Fibroblast of gingiva (primary cell): ENCODE data around the gene TMEM108.
A peak's percentile ranks its signal among the peaks of the same experiment; 100 is the strongest.

ENCODE experiments used
- DNase-seq: peaks from one replicate; pipeline ENCODE4 v3.0.0-alpha.2; 2011; ENCODE audit warnings: low read depth

TMEM108 gene

GRCh38 chr3:133419151-133419909, 381.1 kb downstream of the TMEM108 start:
- no peak for DNase-seq

DNA sequence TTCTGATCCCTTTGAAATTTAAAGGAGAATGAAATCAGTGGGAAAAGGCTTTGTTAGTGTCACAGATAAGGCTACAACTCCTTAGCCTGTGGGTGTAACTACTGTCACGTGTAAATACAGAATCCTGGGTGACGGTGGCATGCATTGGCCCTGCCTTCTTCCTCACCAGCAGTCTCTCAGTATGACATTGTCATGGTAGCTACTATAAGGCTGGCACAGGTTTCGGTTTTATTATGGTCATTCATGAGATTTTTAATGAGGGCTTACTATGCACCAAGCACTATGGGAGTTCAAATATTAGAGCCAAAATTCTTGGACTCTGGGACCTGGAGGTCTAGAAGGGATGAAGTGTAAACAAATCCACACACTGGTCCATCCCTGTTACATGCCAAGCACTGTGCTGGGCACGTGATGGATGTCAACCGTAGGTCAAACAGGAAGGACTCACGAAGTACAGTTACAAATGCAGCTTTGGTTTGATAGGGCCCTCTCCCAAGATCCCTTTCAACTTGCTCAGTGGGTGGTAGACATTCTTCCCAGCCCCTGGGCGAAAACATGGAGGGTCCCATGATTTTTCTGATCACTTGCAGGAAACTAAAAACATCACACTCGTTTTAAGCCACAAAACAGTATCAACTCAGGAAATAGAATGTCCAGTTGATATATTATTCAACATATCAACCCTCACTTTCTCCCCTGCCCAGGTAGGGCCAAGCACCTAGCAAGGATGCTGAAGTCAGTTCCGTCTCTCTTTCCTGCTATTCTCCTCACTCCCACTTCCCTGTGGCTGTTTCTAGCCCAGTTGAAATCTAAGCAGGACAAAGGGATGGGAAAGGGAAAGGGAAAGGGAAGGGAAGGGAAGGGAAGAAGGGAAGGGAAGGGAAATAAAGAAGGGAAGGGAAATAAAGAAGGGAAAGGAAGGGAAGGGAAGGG, 387.0 kb downstream of the TMEM108 start:
- no peak for DNase-seq

GRCh38 chr3:133425898-133426297, 387.7 kb downstream of the TMEM108 start:
- DNase-seq, result no peak

- no peak for DNase-seq
These were observed 388.5 kb downstream of the TMEM108 start for GRCh38 chr3:133426721-133427120.

DNA sequence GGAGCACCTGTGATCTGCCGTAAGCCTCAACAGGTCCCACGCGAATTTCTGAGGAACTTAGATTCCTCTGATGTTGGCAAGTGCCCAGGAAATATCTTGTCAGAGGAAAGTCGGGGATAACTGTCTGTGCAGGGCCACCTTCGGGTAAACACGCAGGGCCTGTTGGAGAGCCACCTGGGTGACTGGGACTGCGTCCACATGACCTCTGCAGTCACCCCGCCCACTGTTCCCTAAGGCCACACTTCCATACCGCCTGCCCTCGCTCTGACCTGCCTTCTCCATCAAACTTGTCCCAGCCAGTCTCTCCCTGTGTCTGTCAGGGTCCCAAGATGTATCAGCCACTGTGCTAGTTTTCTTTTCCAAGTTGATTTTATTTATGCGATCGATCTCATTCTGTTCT, 390.4 kb downstream of the TMEM108 start:
- DNase-seq, result no peak

GRCh38 chr3:133429063-133429462, 390.9 kb downstream of the TMEM108 start:
- no peak for DNase-seq

- DNase-seq, result no peak
These were observed 401.4 kb downstream of the TMEM108 start for GRCh38 chr3:133439563-133439962.

DNA sequence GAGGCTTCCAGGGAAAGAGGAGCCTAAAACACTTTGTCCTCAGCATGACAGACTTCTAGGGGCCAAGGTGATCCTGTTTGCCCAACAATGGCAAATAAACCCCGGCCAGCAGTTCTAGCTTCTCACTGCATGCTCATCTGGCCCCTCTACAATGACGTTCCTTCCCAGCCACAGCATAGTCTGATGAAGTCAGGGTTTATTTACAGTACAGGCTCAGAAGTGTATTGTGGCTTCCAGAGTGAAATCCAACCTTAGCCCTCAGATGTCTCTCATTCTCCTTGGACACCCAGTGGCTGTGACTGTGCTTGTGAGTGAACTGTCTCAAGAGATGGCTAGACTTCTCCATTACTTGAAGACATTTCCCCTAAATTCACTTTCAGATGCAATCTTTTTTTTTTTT, 402.5 kb downstream of the TMEM108 start:
- peak; percentile 43 for DNase-seq

GRCh38 chr3:133441867-133442270, 403.7 kb downstream of the TMEM108 start:
- DNase-seq, result no peak

DNA sequence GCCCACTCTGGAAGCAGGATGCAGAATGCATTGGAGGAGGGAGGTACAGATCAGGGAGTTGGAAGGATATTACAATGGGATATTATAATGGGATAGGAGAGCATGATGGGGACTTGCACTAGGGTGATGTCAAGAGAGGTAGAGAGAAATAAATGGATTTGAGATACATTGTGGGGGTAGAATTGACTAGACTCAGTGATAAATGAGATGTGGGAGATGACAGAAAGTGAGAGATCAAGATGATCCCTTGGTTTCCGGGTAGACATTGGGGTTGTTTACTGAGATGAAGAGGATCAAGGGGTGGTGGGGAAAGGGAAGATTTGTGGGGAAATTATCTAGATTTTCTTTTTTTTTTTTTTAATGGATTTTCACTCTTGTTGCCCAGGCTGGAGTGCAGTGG, 404.3 kb downstream of the TMEM108 start:
- no peak for DNase-seq

DNA sequence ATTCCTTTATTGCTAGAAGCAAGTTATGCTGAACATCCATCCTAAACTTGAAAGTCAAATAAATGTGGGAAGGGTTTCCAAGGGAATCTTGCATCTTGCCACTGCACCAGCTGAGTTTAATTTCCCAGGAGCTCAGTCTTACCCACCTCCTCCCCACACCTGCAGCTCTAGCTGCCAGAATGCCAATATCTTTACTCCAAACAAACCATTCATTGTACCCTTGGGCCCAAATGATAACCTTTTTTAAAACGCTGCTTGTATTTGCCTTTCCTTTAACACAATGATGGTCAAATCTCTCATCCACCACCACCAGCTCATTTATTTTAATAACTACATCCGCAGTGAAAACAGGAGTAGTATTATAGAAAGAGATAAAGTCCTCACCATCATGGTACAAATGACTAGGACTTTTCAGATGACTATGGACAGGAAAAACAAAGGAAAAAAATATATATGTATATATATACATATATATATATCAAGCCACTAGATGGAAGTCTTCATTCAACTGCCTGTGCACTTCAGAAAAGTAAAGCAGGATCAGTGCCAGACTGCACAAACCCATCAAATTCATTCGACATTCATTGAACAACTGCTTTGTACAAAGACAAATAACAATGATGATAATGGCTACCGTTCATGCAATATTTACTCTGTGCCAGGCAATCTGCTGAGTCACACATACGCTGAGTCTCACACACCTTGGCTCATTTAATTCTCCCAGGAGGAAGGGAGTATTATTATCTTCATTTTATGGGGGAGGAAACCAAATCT, 405.6 kb downstream of the TMEM108 start:
- no peak for DNase-seq

GRCh38 chr3:133444423-133444774, 406.2 kb downstream of the TMEM108 start:
- DNase-seq, result no peak

DNA sequence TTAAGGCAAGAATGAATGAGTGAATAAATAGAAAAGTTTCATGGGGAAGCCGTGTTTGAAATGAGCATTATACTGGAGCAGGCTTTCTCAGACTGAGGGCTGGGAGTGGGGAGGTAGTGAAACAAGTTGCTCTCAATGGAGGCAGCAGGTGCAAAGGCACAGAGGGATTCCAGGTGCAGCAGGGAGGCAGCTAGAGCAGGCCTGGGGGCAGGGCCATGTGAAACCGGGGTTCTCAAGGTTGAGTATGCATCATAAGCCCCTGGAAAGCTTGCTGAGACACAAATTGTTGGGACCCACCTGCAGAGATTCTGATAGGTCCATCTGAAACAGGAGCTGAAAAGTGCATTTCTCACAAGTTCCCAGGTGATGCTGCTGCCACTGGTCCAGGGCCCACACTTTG, 406.9 kb downstream of the TMEM108 start:
- DNase-seq, result no peak
